Superior temporal gyrus (tissue), 1 donor: ENCODE data around the gene PDE4C.
A peak's percentile ranks its signal among the peaks of the same experiment; 100 is the strongest.

Source experiments
- DNase-seq: peaks from one replicate; pipeline ENCODE4 v3.0.0-alpha.2; 2016; ENCODE audit errors: extremely low spot score

PDE4C gene

GRCh38 chr19:18254546-18255503, 28.6 kb upstream of the PDE4C start:
- no peak for DNase-seq

GRCh38 chr19:18253716-18254115, 27.5 kb upstream of the PDE4C start:
- no peak for DNase-seq

GRCh38 chr19:18253130-18253529, 26.9 kb upstream of the PDE4C start:
- no peak for DNase-seq

GRCh38 chr19:18252370-18252717, 26.1 kb upstream of the PDE4C start:
- no peak for DNase-seq

GRCh38 chr19:18251587-18252369, 25.5 kb upstream of the PDE4C start:
- peak; percentile 89 for DNase-seq

GRCh38 chr19:18249834-18250233, 23.6 kb upstream of the PDE4C start:
- no peak for DNase-seq

GRCh38 chr19:18245297-18245696, 19.1 kb upstream of the PDE4C start:
- no peak for DNase-seq

- no peak for DNase-seq
Observed at GRCh38 chr19:18239303-18239702, 13.1 kb upstream of the PDE4C start.

- no peak for DNase-seq
Observed at GRCh38 chr19:18234194-18234593, 8.0 kb upstream of the PDE4C start.

GRCh38 chr19:18233224-18233825, 7.1 kb upstream of the PDE4C start:
- no peak for DNase-seq

- no peak for DNase-seq
Observed at GRCh38 chr19:18232540-18233223, 6.4 kb upstream of the PDE4C start.

- no peak for DNase-seq
Observed at GRCh38 chr19:18231775-18232174, 5.5 kb upstream of the PDE4C start.

GRCh38 chr19:18230941-18231734, 4.9 kb upstream of the PDE4C start:
- DNase-seq: peak; percentile 21

GRCh38 chr19:18229915-18230314, 3.7 kb upstream of the PDE4C start:
- no peak for DNase-seq

- DNase-seq: no peak
Observed at GRCh38 chr19:18229474-18229873, 3.2 kb upstream of the PDE4C start.

GRCh38 chr19:18227781-18228271, 1.6 kb upstream of the PDE4C start:
- no peak for DNase-seq

- DNase-seq: no peak
Observed at GRCh38 chr19:18226956-18227780, 930 bp upstream of the PDE4C start.

GRCh38 chr19:18225355-18225701, 910 bp downstream of the PDE4C start:
- no peak for DNase-seq

- DNase-seq: peak; percentile 90
Observed at GRCh38 chr19:18224525-18225354, 1.5 kb downstream of the PDE4C start.
